ENCODE measurements around the gene GPR89A.
"Not testable (repeated sequence)": the region's sequence is repeated elsewhere in the genome, so short reads cannot be mapped to it uniquely, and the experiment has no call there.

GRCh38 chr1:145607833-145608733, at the start of gene GPR89A:
- TF ChIP-seq CTCF (conservative IDR thresholded peaks at IDR 0.05 in 1 of 2, IDR thresholded peaks at IDR 0.05 in 1 of 2; ENCODE audit: low read depth in 1 of 2, low read length in 2 of 2); EZH2 (IDR thresholded peaks at IDR 0.05; ENCODE audit: low read length, missing control alignments): not testable (repeated sequence)

Measured in fibroblast of lung (primary cell).